Ishikawa (cell line): ENCODE measurements around the gene ZBTB46.

Experiments used
- CEBPB ChIP-seq: IDR thresholded peaks from 2 replicates; pipeline ENCODE4 v1.6.1; 2012
- CREB1 ChIP-seq: IDR thresholded peaks from 2 replicates; pipeline ENCODE4 v1.6.1; 2012; ENCODE audit warnings: low read depth
- EGR1 ChIP-seq: IDR thresholded peaks from 2 replicates; pipeline ENCODE4 v1.6.1; 2012
- EP300 ChIP-seq: IDR thresholded peaks from 2 replicates; pipeline ENCODE4 v1.6.1; 2012; ENCODE audit warnings: borderline replicate concordance
- MAX ChIP-seq: IDR thresholded peaks from 2 replicates; pipeline ENCODE4 v1.6.1; 2012
- NFIC ChIP-seq: IDR thresholded peaks from 2 replicates; pipeline ENCODE4 v1.6.1; 2012
- RAD21 ChIP-seq: IDR thresholded peaks from 2 replicates; pipeline ENCODE4 v1.6.1; 2012; ENCODE audit warnings: low read depth
- REST ChIP-seq: IDR thresholded peaks from 2 replicates; pipeline ENCODE4 v1.6.1; 2012; ENCODE audit warnings: low read depth, mild to moderate bottlenecking
- TAF1 ChIP-seq: IDR thresholded peaks from 2 replicates; pipeline ENCODE4 v1.6.1; 2012; ENCODE audit warnings: low read depth, mild to moderate bottlenecking
- YY1 ChIP-seq: IDR thresholded peaks from 2 replicates; pipeline ENCODE4 v1.6.1; 2012; ENCODE audit warnings: low read depth
- ZBTB7A ChIP-seq: IDR thresholded peaks from 2 replicates; pipeline ENCODE4 v1.6.1; 2012; ENCODE audit warnings: low read depth

GRCh38 chr20:63858393-63859165, 27.5 kb upstream of the ZBTB46 start:
- TF ChIP-seq EP300 = no peak
- TF ChIP-seq EGR1 = no peak
- TF ChIP-seq YY1 = no peak
- no peak for TF ChIP-seq REST
- no peak for TF ChIP-seq MAX
- TF ChIP-seq RAD21 = peak; percentile 26; the same call in 1 of the 2 replicates
- no peak for TF ChIP-seq CEBPB
- no peak for TF ChIP-seq TAF1
- no peak for TF ChIP-seq CREB1
- no peak for TF ChIP-seq NFIC
- TF ChIP-seq ZBTB7A = 0 out of 2 replicates have a peak, but pooled peaks have one; percentile 18
